Tibial nerve (tissue), 4 donors: ENCODE measurements around the gene CACNG7. TPM values are rescaled to one million over a fixed set of nuclear protein-coding genes. Genes with fewer than 3 reads are reported as not detected.

Experiments used
- DNase-seq, 2 donors: peaks; one replicate each; pipeline ENCODE4 v3.0.0-alpha.2; 2019; ENCODE audit warnings: low spot score in 2 of 2
- H3K27ac ChIP-seq, 4 donors: fragments of 200-600 bp; sonication (generic) in 3 of 4; one replicate each; pipeline ENCODE4 v1.5.1; 2017 to 2019; ENCODE audit warnings: mild to moderate bottlenecking in 1 of 4
- H3K27me3 ChIP-seq, 2 donors: fragments of 200-600 bp; sonication (generic) in 1 of 2; one replicate each; pipeline versions ENCODE4 v1.5.1 to v1.6.0; 2017 to 2019
- H3K36me3 ChIP-seq, 3 donors: fragments of 200-600 bp; sonication (generic); one replicate each; pipeline ENCODE4 v1.5.1; 2018 to 2019
- H3K4me1 ChIP-seq, 4 donors: fragments of 200-600 bp; sonication (generic) in 3 of 4; one replicate each; pipeline ENCODE4 v1.5.1; 2017 to 2019
- H3K4me3 ChIP-seq, 4 donors: fragments of 200-600 bp; sonication (generic) in 3 of 4; one replicate each; pipeline ENCODE4 v1.5.1; 2017 to 2019; ENCODE audit warnings: mild to moderate bottlenecking in 1 of 4, moderate library complexity in 1 of 4
- H3K9me3 ChIP-seq, 4 donors: fragments of 200-600 bp; sonication (generic) in 3 of 4; one replicate each; pipeline ENCODE4 v1.5.1; 2017 to 2019
- CTCF ChIP-seq, 5 experiments: fragments of 200-600 bp in 3 of 5; fragments of 450-650 bp in 2 of 5; sonication (generic) in 3 of 5; IDR thresholded peaks; one replicate each; pipeline ENCODE4 v1.5.1; 2016 to 2019; ENCODE audit warnings: antibody characterized with exemption in 5 of 5, mild to moderate bottlenecking in 3 of 5, moderate library complexity in 2 of 5
- EP300 ChIP-seq, 2 donors: sonication (generic); formaldehyde crosslinking; IDR thresholded peaks; one replicate each; pipeline ENCODE4 v1.6.1; 2017; ENCODE audit warnings: antibody characterized with exemption in 2 of 2, mild to moderate bottlenecking in 1 of 2
- POLR2A ChIP-seq, 2 donors: fragments of 450-650 bp; IDR thresholded peaks; one replicate each; pipeline ENCODE4 v1.6.1; 2017; ENCODE audit warnings: antibody characterized with exemption in 2 of 2, mild to moderate bottlenecking in 2 of 2, moderate library complexity in 2 of 2
- WGBS, 2 donors: methylation state at CpG; one replicate each; pipeline ENCODE4 v1.1.5; 2018; 5-methylcytosine and 5-hydroxymethylcytosine counted together
- total RNA-seq, 4 donors: library from RNA; depleted of rRNA; stranded (reverse); fragments of >200 nt; gene quantifications; one replicate each; pipeline ENCODE4 v1.1.0, GENCODE V29; 2016

Gene CACNG7
- total RNA-seq, 4 donors from 2014 or later: not detected

GRCh38 chr19:53909471-53910169, 542 bp downstream of the CACNG7 start:
- Histone ChIP-seq H3K4me1 (peaks cover 0 to 34% (median 4%) of the 10 kb centered on the region in 4 donors), H3K4me3 (no peak overlapping the region), H3K9me3 (peaks cover 0 to 3% (median 0%) of the 10 kb centered on the region in 4 donors), H3K27me3 (peaks cover 0 to 84% of the 10 kb centered on the region in 2 donors), H3K27ac (no peak overlapping the region), H3K36me3 (no peaks in the 10 kb centered on the region)
- no peak for DNase-seq
- TF ChIP-seq POLR2A (IDR thresholded peaks at IDR 0.05) (no peak), CTCF (IDR thresholded peaks at IDR 0.05) (no peak), EP300 (IDR thresholded peaks at IDR 0.05) (no peak)
- WGBS, 2 donors: 1 to 2% methylated on average over 34 to 36 of the region's 47 CpGs

GRCh38 chr19:53910170-53910518, 1.1 kb downstream of the CACNG7 start:
- no peak for DNase-seq
- 2 to 3% methylated on average over 13 of the region's 13 CpGs for WGBS, 2 donors
- Histone ChIP-seq H3K4me3 (no peak overlapping the region), H3K36me3 (no peaks in the 10 kb centered on the region), H3K9me3 (peaks cover 0 to 3% (median 0%) of the 10 kb centered on the region in 4 donors), H3K27ac (no peak overlapping the region), H3K4me1 (peaks cover 0 to 34% (median 4%) of the 10 kb centered on the region in 4 donors), H3K27me3 (peaks cover 0 to 80% of the 10 kb centered on the region in 2 donors)
- TF ChIP-seq POLR2A (IDR thresholded peaks at IDR 0.05) (no peak), EP300 (IDR thresholded peaks at IDR 0.05) (no peak), CTCF (IDR thresholded peaks at IDR 0.05) (no peak)

GRCh38 chr19:53912653-53913052, 3.6 kb downstream of the CACNG7 start:
- WGBS, 2 donors: 66 to 74% methylated on average over 18 of the region's 18 CpGs

GRCh38 chr19:53915000-53915399, 5.9 kb downstream of the CACNG7 start:
- H3K36me3 ChIP-seq: no peaks in the 10 kb centered on the region
- H3K4me3 ChIP-seq: no peak overlapping the region
- no peaks in the 10 kb centered on the region for H3K4me1 ChIP-seq
- H3K9me3 ChIP-seq: peaks cover 0 to 3% (median 0%) of the 10 kb centered on the region in 4 donors
- TF ChIP-seq CTCF (IDR thresholded peaks at IDR 0.05) (no peak), EP300 (IDR thresholded peaks at IDR 0.05) (no peak), POLR2A (IDR thresholded peaks at IDR 0.05) (no peak)
- H3K27me3 ChIP-seq: peaks cover 0 to 38% of the 10 kb centered on the region in 2 donors
- WGBS, 2 donors: 57 to 62% methylated on average over 8 of the region's 8 CpGs
- no peak for DNase-seq
- no peak overlapping the region for H3K27ac ChIP-seq

More at GRCh38 chr19:53912653-53913052, 3.6 kb downstream of the CACNG7 start:
- Histone ChIP-seq H3K4me3 (no peak overlapping the region), H3K36me3 (no peaks in the 10 kb centered on the region), H3K4me1 (peaks cover 0 to 21% (median 4%) of the 10 kb centered on the region in 4 donors), H3K27ac (no peak overlapping the region), H3K27me3 (peaks cover 0 to 60% of the 10 kb centered on the region in 2 donors), H3K9me3 (peaks cover 0 to 3% (median 0%) of the 10 kb centered on the region in 4 donors)
- DNase-seq: no peak
- TF ChIP-seq POLR2A (IDR thresholded peaks at IDR 0.05) (no peak), EP300 (IDR thresholded peaks at IDR 0.05) (no peak), CTCF (IDR thresholded peaks at IDR 0.05) (no peak)

- peaks cover 0 to 3% (median 0%) of the 10 kb centered on the region in 4 donors for H3K9me3 ChIP-seq
- no peak overlapping the region for H3K27ac ChIP-seq
- peaks cover 0 to 28% of the 10 kb centered on the region in 2 donors for H3K27me3 ChIP-seq
- TF ChIP-seq CTCF (IDR thresholded peaks at IDR 0.05) (no peak), POLR2A (IDR thresholded peaks at IDR 0.05) (no peak), EP300 (IDR thresholded peaks at IDR 0.05) (no peak)
- H3K36me3 ChIP-seq: no peaks in the 10 kb centered on the region
- no peak overlapping the region for H3K4me3 ChIP-seq
- no peak for DNase-seq
- H3K4me1 ChIP-seq: no peaks in the 10 kb centered on the region
- WGBS, 2 donors: 73 to 76% methylated on average over 6 of the region's 6 CpGs
Observed at GRCh38 chr19:53916004-53916403, 6.9 kb downstream of the CACNG7 start.
